Thoracic aorta (tissue), 2 donors: ENCODE results near the gene PDE6D. TPM values are rescaled to one million over a fixed set of nuclear protein-coding genes. Genes with fewer than 3 reads are reported as not detected.

Experiments used
- ATAC-seq: fragments of 150-250 bp; one replicate; pipeline ENCODE4 v1.8.0; 2017; ENCODE audit warnings: low read depth; ENCODE audit not compliant: insufficient number of reproducible peaks, low FRiP score
- DNase-seq: peaks from one replicate; pipeline ENCODE4 v3.0.0-alpha.2; 2020; ENCODE audit warnings: low spot score
- H3K27ac ChIP-seq, 2 donors: fragments of 200-600 bp; sonication (generic); 1 replicate in 1 of 2; 2 replicates in 1 of 2; pipeline ENCODE4 v1.5.1; 2016; ENCODE audit warnings: mild to moderate bottlenecking in 2 of 2, moderate library complexity in 2 of 2
- H3K27me3 ChIP-seq: fragments of 200-600 bp; sonication (generic); replicated peaks from 2 replicates; pipeline ENCODE4 v1.6.0; 2016; ENCODE audit warnings: mild to moderate bottlenecking; ENCODE audit not compliant: insufficient read depth
- H3K36me3 ChIP-seq: fragments of 200-600 bp; sonication (generic); one replicate; pipeline ENCODE4 v1.5.1; 2016
- H3K4me1 ChIP-seq, 2 donors: fragments of 200-600 bp; sonication (generic); 1 replicate in 1 of 2; 2 replicates in 1 of 2; pipeline versions ENCODE4 v1.5.1 to v1.6.0; 2016; ENCODE audit warnings: low read depth in 2 of 2, mild to moderate bottlenecking in 1 of 2; ENCODE audit not compliant: control insufficient read depth in 1 of 2
- H3K4me3 ChIP-seq: fragments of 200-600 bp; sonication (generic); 2 replicates; pipeline ENCODE4 v1.5.1; 2016; ENCODE audit warnings: mild to moderate bottlenecking
- H3K9me3 ChIP-seq: fragments of 200-600 bp; sonication (generic); 2 replicates; pipeline ENCODE4 v1.5.1; 2016
- total RNA-seq, 2 donors: library from RNA; depleted of rRNA; stranded (reverse); fragments of >200 nt; gene quantifications; one replicate each; pipeline versions ENCODE4 v1.1.0 to v1.2.3, GENCODE V29; 2016
- TF ChIP-seq, protein P1 (sequence below): fragments of 200-600 bp; sonication (generic); IDR thresholded peaks from one replicate; pipeline ENCODE4 v1.5.1; 2019; ENCODE audit warnings: antibody characterized with exemption

The PDE6D gene
- total RNA-seq, 2 donors from 2014 or later, result 24.9 to 30.2 TPM

DNA sequence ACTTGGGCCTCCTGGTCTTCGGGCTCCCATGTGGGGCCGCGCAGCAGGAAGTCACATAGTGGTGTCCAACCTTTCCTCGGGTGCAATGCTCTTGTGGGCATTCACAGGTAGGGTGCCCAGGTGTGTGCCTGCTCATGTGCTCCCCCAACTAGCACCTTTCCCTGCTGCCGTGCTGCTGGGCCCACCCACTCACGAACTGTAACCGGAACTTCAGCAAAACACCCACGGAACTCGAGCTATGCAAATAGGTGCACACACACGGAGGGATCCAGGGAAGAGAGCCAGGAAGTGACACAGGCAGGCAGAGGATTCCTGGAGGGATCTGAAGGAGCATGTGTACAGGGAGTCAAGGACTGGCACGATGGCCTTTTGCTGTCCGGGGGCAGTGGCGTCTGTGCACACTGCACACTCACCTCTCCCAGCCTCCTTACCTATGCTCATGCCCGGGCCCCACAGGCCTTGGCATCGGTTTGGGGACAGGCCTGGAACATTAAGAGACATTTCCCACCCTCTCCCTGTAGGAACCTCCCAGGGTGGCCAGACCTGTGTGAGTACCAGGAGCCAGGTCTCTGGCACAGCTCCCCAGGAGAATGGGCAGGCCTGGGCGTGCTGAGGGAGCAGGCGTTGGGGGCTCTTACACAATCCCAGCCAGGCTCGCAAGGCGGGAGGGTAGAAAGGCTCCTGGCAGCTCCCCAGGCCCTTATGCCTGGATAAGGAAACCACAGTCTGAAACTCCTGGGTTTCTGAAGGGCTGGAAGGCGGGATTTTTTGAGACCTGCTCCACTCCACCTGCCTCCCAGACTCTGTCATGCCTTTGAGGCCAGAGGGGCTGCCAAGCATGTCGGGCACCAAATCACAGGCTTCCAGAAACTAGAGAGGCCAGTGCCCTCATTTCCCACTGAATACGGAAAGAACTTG lies 79.4 kb downstream of the PDE6D start:
- no peak for DNase-seq
- no peak overlapping the region for H3K4me3 ChIP-seq

DNA sequence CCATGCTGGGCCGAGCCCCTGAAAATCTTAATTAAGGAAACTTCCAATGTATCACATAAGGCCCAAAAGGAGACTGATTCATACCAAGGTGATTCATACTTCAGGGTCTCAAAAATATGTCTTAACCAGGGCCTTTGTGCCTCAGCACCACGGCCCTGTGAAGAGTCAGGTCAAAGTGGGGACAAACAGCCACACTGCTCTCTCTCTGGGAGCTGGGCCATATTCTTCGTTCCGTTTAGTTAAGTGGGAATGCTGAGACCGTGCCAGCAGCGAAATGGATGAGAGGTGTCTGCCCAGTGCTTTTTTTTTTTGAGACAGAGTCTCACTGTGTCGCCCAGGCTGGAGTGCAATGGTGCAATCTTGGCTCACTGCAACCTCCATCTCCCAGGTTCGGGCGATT lies 82.1 kb downstream of the PDE6D start:
- H3K27ac ChIP-seq, result no peak overlapping the region
- H3K4me3 ChIP-seq, result no peak overlapping the region
- TF ChIP-seq, protein P1, sequence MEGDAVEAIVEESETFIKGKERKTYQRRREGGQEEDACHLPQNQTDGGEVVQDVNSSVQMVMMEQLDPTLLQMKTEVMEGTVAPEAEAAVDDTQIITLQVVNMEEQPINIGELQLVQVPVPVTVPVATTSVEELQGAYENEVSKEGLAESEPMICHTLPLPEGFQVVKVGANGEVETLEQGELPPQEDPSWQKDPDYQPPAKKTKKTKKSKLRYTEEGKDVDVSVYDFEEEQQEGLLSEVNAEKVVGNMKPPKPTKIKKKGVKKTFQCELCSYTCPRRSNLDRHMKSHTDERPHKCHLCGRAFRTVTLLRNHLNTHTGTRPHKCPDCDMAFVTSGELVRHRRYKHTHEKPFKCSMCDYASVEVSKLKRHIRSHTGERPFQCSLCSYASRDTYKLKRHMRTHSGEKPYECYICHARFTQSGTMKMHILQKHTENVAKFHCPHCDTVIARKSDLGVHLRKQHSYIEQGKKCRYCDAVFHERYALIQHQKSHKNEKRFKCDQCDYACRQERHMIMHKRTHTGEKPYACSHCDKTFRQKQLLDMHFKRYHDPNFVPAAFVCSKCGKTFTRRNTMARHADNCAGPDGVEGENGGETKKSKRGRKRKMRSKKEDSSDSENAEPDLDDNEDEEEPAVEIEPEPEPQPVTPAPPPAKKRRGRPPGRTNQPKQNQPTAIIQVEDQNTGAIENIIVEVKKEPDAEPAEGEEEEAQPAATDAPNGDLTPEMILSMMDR, result no peak
- ATAC-seq, result no peak
- no peaks in the 10 kb centered on the region for H3K9me3 ChIP-seq
- H3K4me1 ChIP-seq, result peaks cover 4 to 8% of the 10 kb centered on the region in 2 donors
- H3K27me3 ChIP-seq, result no peaks in the 10 kb centered on the region
- H3K36me3 ChIP-seq, result no peaks in the 10 kb centered on the region
- DNase-seq, result no peak

More for the DNA sequence above, 79.4 kb downstream of the PDE6D start:
- H3K9me3 ChIP-seq, result no peaks in the 10 kb centered on the region
- peaks cover 12 to 23% of the 10 kb centered on the region in 2 donors for H3K4me1 ChIP-seq
- H3K27me3 ChIP-seq, result no peaks in the 10 kb centered on the region
- TF ChIP-seq, protein P1, result no peak
- H3K36me3 ChIP-seq, result no peaks in the 10 kb centered on the region
- no peak for ATAC-seq
- H3K27ac ChIP-seq, result peak overlapping the region in 1 of 2 donors; percentile 28

DNA sequence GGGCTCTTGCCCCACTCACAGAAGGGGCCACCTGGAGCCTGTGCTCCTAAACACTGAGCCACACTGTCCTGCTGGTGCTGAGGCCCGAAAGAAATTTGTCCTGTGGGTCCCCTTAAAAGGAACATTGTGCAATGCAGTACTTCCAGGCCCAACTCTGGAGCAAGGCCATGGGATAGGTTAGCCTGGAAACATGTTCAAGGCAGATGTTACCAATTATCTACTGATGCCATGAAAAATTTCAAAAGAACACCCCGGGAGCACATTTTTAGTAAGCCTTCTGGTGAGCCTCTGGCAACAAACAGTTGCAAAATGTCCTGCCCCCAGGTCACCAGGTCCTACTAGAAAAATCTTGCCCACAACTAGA lies 85.1 kb downstream of the PDE6D start:
- H3K27ac ChIP-seq, result no peak overlapping the region
- no peak for ATAC-seq
- H3K9me3 ChIP-seq, result no peaks in the 10 kb centered on the region
- TF ChIP-seq, protein P1, result no peak
- H3K4me1 ChIP-seq, result no peaks in the 10 kb centered on the region
- no peaks in the 10 kb centered on the region for H3K27me3 ChIP-seq
- no peak for DNase-seq
- H3K4me3 ChIP-seq, result no peak overlapping the region
- H3K36me3 ChIP-seq, result no peaks in the 10 kb centered on the region

DNA sequence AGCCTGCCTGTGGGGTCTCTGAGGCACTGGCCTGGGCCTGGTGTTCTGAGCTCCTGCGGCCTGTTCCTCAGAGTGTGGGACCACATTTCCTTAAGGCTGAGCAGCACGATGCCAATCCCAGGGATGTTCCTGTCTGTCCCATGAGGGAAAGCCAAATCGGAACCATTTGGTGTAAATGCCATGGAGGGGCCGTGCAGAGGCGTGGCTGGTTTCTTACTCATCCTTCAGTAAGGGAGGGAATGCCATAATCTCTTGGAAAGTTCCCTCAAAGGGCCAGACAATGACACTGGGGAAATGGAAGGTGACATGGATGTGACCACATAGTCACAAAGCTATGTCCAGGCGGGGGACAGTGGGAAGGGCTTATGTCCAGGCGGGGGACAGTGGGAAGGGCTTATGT lies 87.1 kb downstream of the PDE6D start:
- no peaks in the 10 kb centered on the region for H3K9me3 ChIP-seq
- H3K36me3 ChIP-seq, result no peaks in the 10 kb centered on the region
- H3K4me1 ChIP-seq, result no peaks in the 10 kb centered on the region
- TF ChIP-seq, protein P1, result no peak
- DNase-seq, result no peak
- no peak overlapping the region for H3K27ac ChIP-seq
- ATAC-seq, result no peak
- no peaks in the 10 kb centered on the region for H3K27me3 ChIP-seq
- no peak overlapping the region for H3K4me3 ChIP-seq

DNA sequence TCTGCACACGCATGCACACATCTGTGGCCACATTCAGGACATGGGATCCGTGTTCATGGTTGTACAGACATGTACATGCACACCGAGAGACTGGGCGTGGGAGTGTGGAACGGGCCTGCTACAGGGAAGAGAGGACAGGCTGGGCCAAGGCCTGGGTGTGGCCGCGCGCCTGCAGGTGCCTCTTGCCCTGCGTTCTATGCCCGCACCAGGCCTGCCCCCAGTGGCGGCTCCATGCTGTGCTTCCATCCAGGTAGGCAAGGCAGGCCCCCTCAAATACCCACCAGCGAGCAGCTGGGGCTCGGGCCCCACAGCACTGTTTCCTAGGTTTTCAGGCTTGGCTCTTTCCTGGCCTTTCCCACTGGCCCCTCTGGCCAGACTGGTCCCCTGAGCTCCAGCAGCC lies 88.2 kb downstream of the PDE6D start:
- TF ChIP-seq, protein P1, result no peak
- DNase-seq (no peak), ATAC-seq (no peak)
- H3K4me3 ChIP-seq, result no peak overlapping the region
- no peaks in the 10 kb centered on the region for H3K27me3 ChIP-seq
- no peaks in the 10 kb centered on the region for H3K4me1 ChIP-seq
- H3K36me3 ChIP-seq, result no peaks in the 10 kb centered on the region
- no peaks in the 10 kb centered on the region for H3K9me3 ChIP-seq
- H3K27ac ChIP-seq, result no peak overlapping the region
